Measurements from ENCODE around the gene YY1. TPM values are rescaled to one million over a fixed set of nuclear protein-coding genes. Genes with fewer than 3 reads are reported as not detected.

Gene YY1
- total RNA-seq, 4 donors from 2014 or later, result 39.3 to 48.7 (median 43.7) TPM

- intact Hi-C loops (cut with DNase I; ENCODE audit: low total_unique reads), result no loop called here
- H3K4me3 ChIP-seq, result peak overlapping the region; percentile 32 to 56 (median 42)
- peaks cover 0 to 4% of the 10 kb centered on the region in 2 donors for H3K4me1 ChIP-seq
- ATAC-seq, result peak in 1 of 2 donors; percentile 39
- H3K27ac ChIP-seq, result peak overlapping the region in 2 of 4 donors; percentile 8 to 44
- no peak for DNase-seq
- in situ Hi-C loops (cut with MboI; ENCODE audit: low sequenced_read_pairs in 4 of 4), result no loop called here
- H3K36me3 ChIP-seq, result no peaks in the 10 kb centered on the region
- no peaks in the 10 kb centered on the region for H3K27me3 ChIP-seq
- H3K9me3 ChIP-seq, result no peaks in the 10 kb centered on the region
- TF ChIP-seq, protein P1, sequence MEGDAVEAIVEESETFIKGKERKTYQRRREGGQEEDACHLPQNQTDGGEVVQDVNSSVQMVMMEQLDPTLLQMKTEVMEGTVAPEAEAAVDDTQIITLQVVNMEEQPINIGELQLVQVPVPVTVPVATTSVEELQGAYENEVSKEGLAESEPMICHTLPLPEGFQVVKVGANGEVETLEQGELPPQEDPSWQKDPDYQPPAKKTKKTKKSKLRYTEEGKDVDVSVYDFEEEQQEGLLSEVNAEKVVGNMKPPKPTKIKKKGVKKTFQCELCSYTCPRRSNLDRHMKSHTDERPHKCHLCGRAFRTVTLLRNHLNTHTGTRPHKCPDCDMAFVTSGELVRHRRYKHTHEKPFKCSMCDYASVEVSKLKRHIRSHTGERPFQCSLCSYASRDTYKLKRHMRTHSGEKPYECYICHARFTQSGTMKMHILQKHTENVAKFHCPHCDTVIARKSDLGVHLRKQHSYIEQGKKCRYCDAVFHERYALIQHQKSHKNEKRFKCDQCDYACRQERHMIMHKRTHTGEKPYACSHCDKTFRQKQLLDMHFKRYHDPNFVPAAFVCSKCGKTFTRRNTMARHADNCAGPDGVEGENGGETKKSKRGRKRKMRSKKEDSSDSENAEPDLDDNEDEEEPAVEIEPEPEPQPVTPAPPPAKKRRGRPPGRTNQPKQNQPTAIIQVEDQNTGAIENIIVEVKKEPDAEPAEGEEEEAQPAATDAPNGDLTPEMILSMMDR (IDR thresholded peaks at IDR 0.05 in 4 of 5, conservative IDR thresholded peaks at IDR 0.05 in 1 of 5), result no peak
- no peak for TF ChIP-seq POLR2A (IDR thresholded peaks at IDR 0.05)
Measured at GRCh38 chr14:100221533-100222223, 17.3 kb upstream of the YY1 start.

GRCh38 chr14:100222224-100223093 is 16.5 kb upstream of the YY1 start:
- Histone ChIP-seq H3K27ac (no peak overlapping the region), H3K9me3 (no peaks in the 10 kb centered on the region), H3K27me3 (no peaks in the 10 kb centered on the region), H3K4me1 (peaks cover under 1 to 4% of the 10 kb centered on the region in 2 donors), H3K4me3 (peak overlapping the region; percentile 32 to 56 (median 42)), H3K36me3 (no peaks in the 10 kb centered on the region)
- no peak for DNase-seq
- TF ChIP-seq, protein P1 (IDR thresholded peaks at IDR 0.05 in 4 of 5, conservative IDR thresholded peaks at IDR 0.05 in 1 of 5), result no peak
- no peak for TF ChIP-seq POLR2A (IDR thresholded peaks at IDR 0.05)
- in situ Hi-C loops (cut with MboI; ENCODE audit: low sequenced_read_pairs in 4 of 4) (no loop called here), intact Hi-C loops (cut with DNase I; ENCODE audit: low total_unique reads) (no loop called here)
- ATAC-seq, result no peak

- in situ Hi-C loops (cut with MboI; ENCODE audit: low sequenced_read_pairs in 4 of 4) (no loop called here), intact Hi-C loops (cut with DNase I; ENCODE audit: low total_unique reads) (no loop called here)
- Histone ChIP-seq H3K27ac (no peak overlapping the region), H3K4me3 (no peak overlapping the region), H3K4me1 (peaks cover 2 to 4% of the 10 kb centered on the region in 2 donors), H3K27me3 (no peaks in the 10 kb centered on the region), H3K9me3 (no peaks in the 10 kb centered on the region), H3K36me3 (no peaks in the 10 kb centered on the region)
- DNase-seq (no peak), ATAC-seq (no peak)
- TF ChIP-seq POLR2A (IDR thresholded peaks at IDR 0.05), result no peak
- TF ChIP-seq, protein P1 (IDR thresholded peaks at IDR 0.05 in 4 of 5, conservative IDR thresholded peaks at IDR 0.05 in 1 of 5), result no peak
Measured at GRCh38 chr14:100223332-100224201, 15.4 kb upstream of the YY1 start.

DNA sequence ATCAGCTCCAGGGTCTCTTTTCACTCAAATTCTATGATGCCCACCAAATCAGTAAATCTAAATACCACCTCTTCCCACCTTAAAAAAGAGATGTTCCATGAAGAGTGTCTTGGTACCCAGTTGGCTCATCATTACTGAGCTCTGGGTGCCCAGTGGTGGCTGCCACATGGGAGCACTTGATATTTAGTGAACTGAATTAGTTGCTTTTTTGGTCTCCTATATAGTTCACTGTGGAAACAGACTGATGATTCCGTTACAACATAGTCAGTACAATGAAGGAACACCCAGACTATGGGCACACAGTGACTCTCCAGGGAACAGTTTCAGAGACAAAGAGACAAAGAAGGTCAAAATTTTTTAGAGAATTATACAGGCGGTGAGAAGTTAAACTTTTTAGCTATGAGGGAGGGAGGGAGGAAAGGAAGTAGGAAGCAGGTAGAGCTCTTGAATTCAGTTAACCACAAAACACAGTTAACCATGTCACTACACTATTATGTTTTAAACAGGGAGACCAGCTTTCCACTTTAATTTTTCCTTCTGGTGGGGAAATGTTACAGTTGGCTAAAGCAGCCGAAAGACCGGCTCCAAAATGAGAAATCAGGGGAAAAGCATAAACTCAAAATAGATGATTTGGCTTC is 14.6 kb upstream of the YY1 start:
- Histone ChIP-seq H3K4me1 (peaks cover 2 to 4% of the 10 kb centered on the region in 2 donors), H3K9me3 (no peaks in the 10 kb centered on the region), H3K27ac (no peak overlapping the region), H3K4me3 (no peak overlapping the region), H3K27me3 (no peaks in the 10 kb centered on the region), H3K36me3 (no peaks in the 10 kb centered on the region)
- ATAC-seq, result no peak
- TF ChIP-seq, protein P1 (IDR thresholded peaks at IDR 0.05 in 4 of 5, conservative IDR thresholded peaks at IDR 0.05 in 1 of 5), result no peak
- no peak for TF ChIP-seq POLR2A (IDR thresholded peaks at IDR 0.05)
- intact Hi-C loops (cut with DNase I; ENCODE audit: low total_unique reads) (no loop called here), in situ Hi-C loops (cut with MboI; ENCODE audit: low sequenced_read_pairs in 4 of 4) (no loop called here)
- DNase-seq, result no peak
